Omental fat pad (tissue), 4 donors: ENCODE data around the gene DLD. TPM values are rescaled to one million over a fixed set of nuclear protein-coding genes. Genes with fewer than 3 reads are reported as not detected.
A peak's percentile ranks its signal among the peaks of the same experiment; 100 is the strongest.

Experiments used
- ATAC-seq: fragments of 150-250 bp; one replicate; pipeline ENCODE4 v1.9.1; 2016; ENCODE audit warnings: mild to moderate bottlenecking, moderate library complexity; ENCODE audit not compliant: low FRiP score
- DNase-seq: peaks from one replicate; pipeline ENCODE4 v3.0.0-alpha.2; 2019; ENCODE audit warnings: low spot score
- CTCF ChIP-seq, 3 donors: fragments of 450-650 bp; IDR thresholded peaks; one replicate each; pipeline ENCODE4 v1.5.1; 2016 to 2017; ENCODE audit warnings: antibody characterized with exemption in 3 of 3, mild to moderate bottlenecking in 3 of 3, moderate library complexity in 2 of 3
- total RNA-seq, 4 donors: library from RNA; depleted of rRNA; stranded (reverse); fragments of >200 nt; gene quantifications; one replicate each; pipeline ENCODE4 v1.1.0, GENCODE V29; 2016

DLD gene
- total RNA-seq, 4 donors from 2014 or later = 46.0 to 112 (median 59.2) TPM

- ATAC-seq (peak; percentile 74), DNase-seq (no peak)
- TF ChIP-seq CTCF (IDR thresholded peaks at IDR 0.05) = no peak
Measured at GRCh38 chr7:107939573-107940489, 48.8 kb downstream of the DLD start.

GRCh38 chr7:107940951-107941350 lies 50.0 kb downstream of the DLD start:
- TF ChIP-seq CTCF (IDR thresholded peaks at IDR 0.05) = no peak
- DNase-seq = no peak
- ATAC-seq = no peak

- TF ChIP-seq CTCF (IDR thresholded peaks at IDR 0.05) = no peak
- ATAC-seq (no peak), DNase-seq (no peak)
Measured at GRCh38 chr7:107943018-107943417, 52.0 kb downstream of the DLD start.

- TF ChIP-seq CTCF (IDR thresholded peaks at IDR 0.05) = no peak
Measured at GRCh38 chr7:107944411-107945169, 53.6 kb downstream of the DLD start.

GRCh38 chr7:107945332-107945731 lies 54.3 kb downstream of the DLD start:
- no peak for TF ChIP-seq CTCF (IDR thresholded peaks at IDR 0.05)
- no peak for ATAC-seq
- DNase-seq = no peak

More at GRCh38 chr7:107944411-107945169, 53.6 kb downstream of the DLD start:
- ATAC-seq = no peak
- no peak for DNase-seq

GRCh38 chr7:107946451-107946850 lies 55.5 kb downstream of the DLD start:
- DNase-seq (no peak), ATAC-seq (peak; percentile 63)
- no peak for TF ChIP-seq CTCF (IDR thresholded peaks at IDR 0.05)
